ENCODE measurements around the gene YPEL2. TPM values are rescaled to one million over a fixed set of nuclear protein-coding genes. Genes with fewer than 3 reads are reported as not detected.
A peak's percentile ranks its signal among the peaks of the same experiment; 100 is the strongest.

Gene YPEL2
- total and polyA plus RNA-seq, 4 donors, result 7.8 to 47.0 (median 11.4) TPM

GRCh38 chr17:59342681-59343131 lies 11.3 kb downstream of the YPEL2 start:
- no peaks in the 10 kb centered on the region for H3K9me3 ChIP-seq (ENCODE audit: control insufficient read depth in 4 of 4, insufficient read depth in 3 of 4, low read length in 3 of 4)
- peaks cover 0 to 37% (median 0%) of the 10 kb centered on the region in 5 donors for H3K4me1 ChIP-seq (ENCODE audit: control insufficient read depth in 5 of 5, insufficient read depth in 5 of 5, low read length in 5 of 5)
- H3K4me3 ChIP-seq, result no peak overlapping the region
- H3K36me3 ChIP-seq (ENCODE audit: control insufficient read depth in 4 of 4, insufficient read depth in 4 of 4, low read length in 4 of 4), result peaks cover 0 to 3% (median 1%) of the 10 kb centered on the region in 4 donors
- no peak for ATAC-seq (ENCODE audit: insufficient read depth, low FRiP score)
- DNase-seq, result no peak
- peak overlapping the region in 1 of 2 donors; percentile 37 for H3K27ac ChIP-seq (ENCODE audit: low read depth in 1 of 2, low read length in 1 of 2)
- no peaks in the 10 kb centered on the region for H3K27me3 ChIP-seq (ENCODE audit: control insufficient read depth in 3 of 3, insufficient read depth in 3 of 3, low read length in 2 of 3)
- WGBS, 2 donors, result 69 to 78% methylated on average over 4 of the region's 4 CpGs
- H3K9ac ChIP-seq (ENCODE audit: insufficient read depth in 1 of 2, low read length in 2 of 2), result no peak overlapping the region
- no peak for TF ChIP-seq CTCF (IDR thresholded peaks at IDR 0.05; ENCODE audit: control extremely low read depth, extremely low read depth)

- DNase-seq, result no peak
- no peak for ATAC-seq (ENCODE audit: insufficient read depth, low FRiP score)
- peaks cover 0 to 31% (median 0%) of the 10 kb centered on the region in 5 donors for H3K4me1 ChIP-seq (ENCODE audit: control insufficient read depth in 5 of 5, insufficient read depth in 5 of 5, low read length in 5 of 5)
Observed at GRCh38 chr17:59345476-59345875, 14.0 kb downstream of the YPEL2 start.

GRCh38 chr17:59346341-59346740 lies 14.9 kb downstream of the YPEL2 start:
- Histone ChIP-seq H3K9me3 (ENCODE audit: control insufficient read depth in 4 of 4, insufficient read depth in 3 of 4, low read length in 3 of 4) (no peaks in the 10 kb centered on the region), H3K4me3 (no peak overlapping the region), H3K9ac (ENCODE audit: insufficient read depth in 1 of 2, low read length in 2 of 2) (no peak overlapping the region), H3K27ac (ENCODE audit: low read depth in 1 of 2, low read length in 1 of 2) (no peak overlapping the region), H3K27me3 (ENCODE audit: control insufficient read depth in 3 of 3, insufficient read depth in 3 of 3, low read length in 2 of 3) (no peaks in the 10 kb centered on the region), H3K4me1 (ENCODE audit: control insufficient read depth in 5 of 5, insufficient read depth in 5 of 5, low read length in 5 of 5) (peaks cover 0 to 33% (median 0%) of the 10 kb centered on the region in 5 donors), H3K36me3 (ENCODE audit: control insufficient read depth in 4 of 4, insufficient read depth in 4 of 4, low read length in 4 of 4) (no peaks in the 10 kb centered on the region)
- DNase-seq, result no peak
- TF ChIP-seq CTCF (IDR thresholded peaks at IDR 0.05; ENCODE audit: control extremely low read depth, extremely low read depth), result no peak
- WGBS, 2 donors, result 75 to 77% methylated on average over 4 of the region's 4 CpGs
- no peak for ATAC-seq (ENCODE audit: insufficient read depth, low FRiP score)

More at GRCh38 chr17:59345476-59345875, 14.0 kb downstream of the YPEL2 start:
- Histone ChIP-seq H3K9ac (ENCODE audit: insufficient read depth in 1 of 2, low read length in 2 of 2) (no peak overlapping the region), H3K4me3 (no peak overlapping the region), H3K36me3 (ENCODE audit: control insufficient read depth in 4 of 4, insufficient read depth in 4 of 4, low read length in 4 of 4) (no peaks in the 10 kb centered on the region), H3K27ac (ENCODE audit: low read depth in 1 of 2, low read length in 1 of 2) (no peak overlapping the region), H3K27me3 (ENCODE audit: control insufficient read depth in 3 of 3, insufficient read depth in 3 of 3, low read length in 2 of 3) (no peaks in the 10 kb centered on the region), H3K9me3 (ENCODE audit: control insufficient read depth in 4 of 4, insufficient read depth in 3 of 4, low read length in 3 of 4) (no peaks in the 10 kb centered on the region)
- 91 to 92% methylated on average over 7 of the region's 7 CpGs for WGBS, 2 donors
- TF ChIP-seq CTCF (IDR thresholded peaks at IDR 0.05; ENCODE audit: control extremely low read depth, extremely low read depth), result no peak

GRCh38 chr17:59346876-59347407 lies 15.5 kb downstream of the YPEL2 start:
- no peaks in the 10 kb centered on the region for H3K9me3 ChIP-seq (ENCODE audit: control insufficient read depth in 4 of 4, insufficient read depth in 3 of 4, low read length in 3 of 4)
- no peaks in the 10 kb centered on the region for H3K27me3 ChIP-seq (ENCODE audit: control insufficient read depth in 3 of 3, insufficient read depth in 3 of 3, low read length in 2 of 3)
- no peak overlapping the region for H3K27ac ChIP-seq (ENCODE audit: low read depth in 1 of 2, low read length in 1 of 2)
- WGBS, 2 donors, result 98% methylated on average over 6 of the region's 6 CpGs
- H3K36me3 ChIP-seq (ENCODE audit: control insufficient read depth in 4 of 4, insufficient read depth in 4 of 4, low read length in 4 of 4), result no peaks in the 10 kb centered on the region
- no peak for TF ChIP-seq CTCF (IDR thresholded peaks at IDR 0.05; ENCODE audit: control extremely low read depth, extremely low read depth)
- H3K4me3 ChIP-seq, result no peak overlapping the region
- ATAC-seq (ENCODE audit: insufficient read depth, low FRiP score) (no peak), DNase-seq (no peak)
- H3K4me1 ChIP-seq (ENCODE audit: control insufficient read depth in 5 of 5, insufficient read depth in 5 of 5, low read length in 5 of 5), result peaks cover 0 to 30% (median 0%) of the 10 kb centered on the region in 5 donors
- no peak overlapping the region for H3K9ac ChIP-seq (ENCODE audit: insufficient read depth in 1 of 2, low read length in 2 of 2)

Data from lung (tissue), 12 donors.